Measurements from ENCODE around the gene MYL10.

GRCh38 chr7:101659706-101660105, 30.6 kb upstream of the MYL10 start:
- no peak for TF ChIP-seq CTCF (IDR thresholded peaks at IDR 0.05)
- no peak for TF ChIP-seq POLR2A (IDR thresholded peaks at IDR 0.05)
- no peak for TF ChIP-seq EP300 (IDR thresholded peaks at IDR 0.05)
